Measurements from ENCODE around the gene C3orf20.

C3orf20 gene

GRCh38 chr3:14795996-14796395 is 121.1 kb downstream of the C3orf20 start:
- TF ChIP-seq ZBTB7A (IDR thresholded peaks at IDR 0.05; ENCODE audit: low read depth), result no peak
- TF ChIP-seq NFIC (IDR thresholded peaks at IDR 0.05), result no peak
- no peak for TF ChIP-seq CREB1 (IDR thresholded peaks at IDR 0.05; ENCODE audit: low read depth)
- TF ChIP-seq TEAD4 (IDR thresholded peaks at IDR 0.05), result no peak
- no peak for TF ChIP-seq USF1 (IDR thresholded peaks at IDR 0.05)

GRCh38 chr3:14796403-14797077 is 121.6 kb downstream of the C3orf20 start:
- TF ChIP-seq REST (IDR thresholded peaks at IDR 0.05; ENCODE audit: low read depth), result no peak
- TF ChIP-seq RAD21 (IDR thresholded peaks at IDR 0.05; ENCODE audit: low read depth), result no peak
- no peak for TF ChIP-seq TAF1 (IDR thresholded peaks at IDR 0.05; ENCODE audit: low read depth)
- no peak for TF ChIP-seq TCF12 (IDR thresholded peaks at IDR 0.05; ENCODE audit: low read depth)
- TF ChIP-seq MAX (IDR thresholded peaks at IDR 0.05), result no peak
- no peak for TF ChIP-seq CREB1 (IDR thresholded peaks at IDR 0.05; ENCODE audit: low read depth)
- TF ChIP-seq EP300 (IDR thresholded peaks at IDR 0.05; ENCODE audit: borderline replicate concordance), result no peak
- TF ChIP-seq TEAD4 (IDR thresholded peaks at IDR 0.05), result no peak
- TF ChIP-seq USF1 (IDR thresholded peaks at IDR 0.05), result no peak
- no peak for TF ChIP-seq YY1 (IDR thresholded peaks at IDR 0.05; ENCODE audit: low read depth)
- TF ChIP-seq EGR1 (IDR thresholded peaks at IDR 0.05), result no peak
- TF ChIP-seq FOXM1 (IDR thresholded peaks at IDR 0.05; ENCODE audit: borderline replicate concordance, low read depth), result no peak
- no peak for TF ChIP-seq ZBTB7A (IDR thresholded peaks at IDR 0.05; ENCODE audit: low read depth)

GRCh38 chr3:14797731-14798130 is 122.8 kb downstream of the C3orf20 start:
- TF ChIP-seq NFIC (IDR thresholded peaks at IDR 0.05) (no peak), CREB1 (IDR thresholded peaks at IDR 0.05; ENCODE audit: low read depth) (no peak), REST (IDR thresholded peaks at IDR 0.05; ENCODE audit: low read depth) (no peak), ZBTB7A (IDR thresholded peaks at IDR 0.05; ENCODE audit: low read depth) (no peak), YY1 (IDR thresholded peaks at IDR 0.05; ENCODE audit: low read depth) (no peak), EP300 (IDR thresholded peaks at IDR 0.05; ENCODE audit: borderline replicate concordance) (no peak), FOXM1 (IDR thresholded peaks at IDR 0.05; ENCODE audit: borderline replicate concordance, low read depth) (no peak), TAF1 (IDR thresholded peaks at IDR 0.05; ENCODE audit: low read depth) (no peak), TCF12 (IDR thresholded peaks at IDR 0.05; ENCODE audit: low read depth) (no peak), RAD21 (IDR thresholded peaks at IDR 0.05; ENCODE audit: low read depth) (no peak), USF1 (IDR thresholded peaks at IDR 0.05) (no peak), TEAD4 (IDR thresholded peaks at IDR 0.05) (no peak), EGR1 (IDR thresholded peaks at IDR 0.05) (no peak), MAX (IDR thresholded peaks at IDR 0.05) (no peak), CEBPB (IDR thresholded peaks at IDR 0.05) (no peak)

- TF ChIP-seq USF1 (IDR thresholded peaks at IDR 0.05) (no peak), RAD21 (IDR thresholded peaks at IDR 0.05; ENCODE audit: low read depth) (no peak), CEBPB (IDR thresholded peaks at IDR 0.05) (no peak), YY1 (IDR thresholded peaks at IDR 0.05; ENCODE audit: low read depth) (no peak), FOXM1 (IDR thresholded peaks at IDR 0.05; ENCODE audit: borderline replicate concordance, low read depth) (no peak), TEAD4 (IDR thresholded peaks at IDR 0.05) (no peak), REST (IDR thresholded peaks at IDR 0.05; ENCODE audit: low read depth) (no peak), NFIC (IDR thresholded peaks at IDR 0.05) (no peak), CREB1 (IDR thresholded peaks at IDR 0.05; ENCODE audit: low read depth) (no peak)
These were observed 123.3 kb downstream of the C3orf20 start for GRCh38 chr3:14798231-14798630.

Data from Ishikawa (cell line).